Measurements from ENCODE around the gene FBXL7.

DNA sequence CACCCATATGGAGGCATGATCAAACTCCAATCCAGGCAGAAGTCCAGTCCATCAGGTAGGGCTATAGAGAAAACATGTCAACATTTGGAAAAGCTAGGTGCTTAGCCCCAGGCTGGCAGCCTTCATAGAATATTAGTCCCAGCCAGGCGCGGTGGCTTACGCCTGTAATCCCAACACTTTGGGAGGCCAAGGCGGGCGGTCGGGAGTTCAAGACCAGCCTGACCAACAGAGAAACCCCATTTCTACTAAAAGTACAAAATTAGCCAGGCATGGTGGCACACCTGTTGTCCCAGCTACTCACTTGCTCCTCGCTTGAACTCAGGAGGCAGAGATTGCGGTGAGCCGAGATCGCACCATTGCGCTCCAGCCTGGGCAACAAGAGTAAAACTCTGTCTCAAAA, 393.9 kb downstream of the FBXL7 start:
- TF ChIP-seq, protein P1, sequence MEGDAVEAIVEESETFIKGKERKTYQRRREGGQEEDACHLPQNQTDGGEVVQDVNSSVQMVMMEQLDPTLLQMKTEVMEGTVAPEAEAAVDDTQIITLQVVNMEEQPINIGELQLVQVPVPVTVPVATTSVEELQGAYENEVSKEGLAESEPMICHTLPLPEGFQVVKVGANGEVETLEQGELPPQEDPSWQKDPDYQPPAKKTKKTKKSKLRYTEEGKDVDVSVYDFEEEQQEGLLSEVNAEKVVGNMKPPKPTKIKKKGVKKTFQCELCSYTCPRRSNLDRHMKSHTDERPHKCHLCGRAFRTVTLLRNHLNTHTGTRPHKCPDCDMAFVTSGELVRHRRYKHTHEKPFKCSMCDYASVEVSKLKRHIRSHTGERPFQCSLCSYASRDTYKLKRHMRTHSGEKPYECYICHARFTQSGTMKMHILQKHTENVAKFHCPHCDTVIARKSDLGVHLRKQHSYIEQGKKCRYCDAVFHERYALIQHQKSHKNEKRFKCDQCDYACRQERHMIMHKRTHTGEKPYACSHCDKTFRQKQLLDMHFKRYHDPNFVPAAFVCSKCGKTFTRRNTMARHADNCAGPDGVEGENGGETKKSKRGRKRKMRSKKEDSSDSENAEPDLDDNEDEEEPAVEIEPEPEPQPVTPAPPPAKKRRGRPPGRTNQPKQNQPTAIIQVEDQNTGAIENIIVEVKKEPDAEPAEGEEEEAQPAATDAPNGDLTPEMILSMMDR (IDR thresholded peaks at IDR 0.05; ENCODE audit: poor library complexity, severe bottlenecking): no peak
- no peak for TF ChIP-seq SMC3 (conservative IDR thresholded peaks at IDR 0.05; ENCODE audit: poor library complexity)
- TF ChIP-seq TAF1 (IDR thresholded peaks at IDR 0.05; ENCODE audit: low read depth): no peak
